Fibroblast of the aortic adventitia (primary cell): Measurements from ENCODE around the gene NBEA. TPM values are rescaled to one million over a fixed set of nuclear protein-coding genes. Genes with fewer than 3 reads are reported as not detected.

Experiments
- DNase-seq: peaks from one replicate; pipeline ENCODE4 v3.0.0-alpha.2; 2010; ENCODE audit warnings: low read depth
- H3K4me3 ChIP-seq: 2 replicates; pipeline ENCODE4 v1.5.1; 2011; ENCODE audit warnings: low read depth, mild to moderate bottlenecking, control low read depth, low read length, moderate library complexity
- total RNA-seq: library from RNA; depleted of rRNA; stranded (reverse); fragments of >200 nt; gene quantifications from 2 replicates; pipeline ENCODE4 v1.2.3, GENCODE V29; 2012; ENCODE audit warnings: low replicate concordance
- TF ChIP-seq, protein P1 (sequence below): IDR thresholded peaks from 2 replicates; pipeline ENCODE4 v1.5.1; 2011; ENCODE audit warnings: mild to moderate bottlenecking, low read length, control low read depth, inconsistent platforms; ENCODE audit not compliant: insufficient read depth

The NBEA gene
- total RNA-seq, 1 donor: 6.9 TPM

DNA sequence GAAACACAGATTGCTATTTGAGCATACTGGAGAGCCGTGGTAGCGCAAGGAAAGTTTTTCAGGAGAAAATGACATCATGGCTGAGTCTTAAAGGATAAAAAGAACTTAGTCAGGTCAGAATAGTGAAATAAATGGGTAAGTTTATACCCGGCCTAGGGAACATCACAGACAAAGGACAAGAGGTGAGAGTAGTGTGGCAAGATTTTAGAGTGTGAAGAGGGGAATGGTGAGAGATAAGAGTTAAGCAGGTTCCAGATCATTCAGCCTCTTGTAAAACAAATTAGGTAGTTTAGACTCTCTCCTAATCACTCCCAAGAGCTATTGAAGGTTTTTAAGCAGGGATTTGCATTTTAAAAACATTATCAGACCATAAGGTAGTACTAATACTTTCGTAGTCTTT lies 650.4 kb downstream of the NBEA start:
- H3K4me3 ChIP-seq: no peak overlapping the region
- DNase-seq: no peak
- TF ChIP-seq, protein P1, sequence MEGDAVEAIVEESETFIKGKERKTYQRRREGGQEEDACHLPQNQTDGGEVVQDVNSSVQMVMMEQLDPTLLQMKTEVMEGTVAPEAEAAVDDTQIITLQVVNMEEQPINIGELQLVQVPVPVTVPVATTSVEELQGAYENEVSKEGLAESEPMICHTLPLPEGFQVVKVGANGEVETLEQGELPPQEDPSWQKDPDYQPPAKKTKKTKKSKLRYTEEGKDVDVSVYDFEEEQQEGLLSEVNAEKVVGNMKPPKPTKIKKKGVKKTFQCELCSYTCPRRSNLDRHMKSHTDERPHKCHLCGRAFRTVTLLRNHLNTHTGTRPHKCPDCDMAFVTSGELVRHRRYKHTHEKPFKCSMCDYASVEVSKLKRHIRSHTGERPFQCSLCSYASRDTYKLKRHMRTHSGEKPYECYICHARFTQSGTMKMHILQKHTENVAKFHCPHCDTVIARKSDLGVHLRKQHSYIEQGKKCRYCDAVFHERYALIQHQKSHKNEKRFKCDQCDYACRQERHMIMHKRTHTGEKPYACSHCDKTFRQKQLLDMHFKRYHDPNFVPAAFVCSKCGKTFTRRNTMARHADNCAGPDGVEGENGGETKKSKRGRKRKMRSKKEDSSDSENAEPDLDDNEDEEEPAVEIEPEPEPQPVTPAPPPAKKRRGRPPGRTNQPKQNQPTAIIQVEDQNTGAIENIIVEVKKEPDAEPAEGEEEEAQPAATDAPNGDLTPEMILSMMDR: no peak

DNA sequence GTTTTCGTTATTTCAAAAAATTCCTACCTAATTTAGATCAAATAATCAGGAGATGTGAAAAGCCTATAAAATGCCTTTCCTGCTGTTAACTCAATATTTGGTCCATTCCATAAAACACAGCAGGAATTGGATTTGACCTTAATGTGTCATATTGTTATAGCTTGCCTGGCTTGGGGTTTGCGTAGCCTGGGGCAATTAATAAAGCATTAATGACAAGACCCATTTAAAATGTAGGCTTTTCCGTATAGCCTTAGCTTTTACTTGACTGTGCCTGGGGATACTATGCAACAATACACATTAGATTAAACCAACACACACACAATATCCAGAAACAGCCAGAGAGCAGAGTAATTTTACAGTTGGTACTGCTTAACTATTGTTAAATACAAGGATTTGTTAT lies 651.6 kb downstream of the NBEA start:
- TF ChIP-seq, protein P1: no peak
- H3K4me3 ChIP-seq: no peak overlapping the region
- no peak for DNase-seq

DNA sequence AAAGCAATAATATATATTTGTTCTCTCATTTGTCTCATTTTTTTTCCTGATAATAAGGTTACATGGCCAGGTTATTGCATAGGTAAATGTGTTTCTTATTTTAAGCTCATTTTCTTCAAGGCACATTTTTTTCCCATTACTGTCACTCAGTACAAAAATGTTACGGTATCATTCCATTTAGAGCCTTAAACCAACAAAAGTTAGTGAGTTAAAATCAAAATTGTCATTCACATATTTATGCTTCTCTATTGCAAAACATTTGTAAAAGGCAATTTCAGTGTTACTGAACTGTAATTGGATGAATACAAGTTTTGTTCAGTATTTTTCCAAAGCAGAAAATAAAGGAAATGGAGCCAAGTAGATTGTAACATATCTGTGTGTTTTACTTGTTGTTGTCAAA lies 652.0 kb downstream of the NBEA start:
- H3K4me3 ChIP-seq: no peak overlapping the region
- TF ChIP-seq, protein P1: no peak
- no peak for DNase-seq

DNA sequence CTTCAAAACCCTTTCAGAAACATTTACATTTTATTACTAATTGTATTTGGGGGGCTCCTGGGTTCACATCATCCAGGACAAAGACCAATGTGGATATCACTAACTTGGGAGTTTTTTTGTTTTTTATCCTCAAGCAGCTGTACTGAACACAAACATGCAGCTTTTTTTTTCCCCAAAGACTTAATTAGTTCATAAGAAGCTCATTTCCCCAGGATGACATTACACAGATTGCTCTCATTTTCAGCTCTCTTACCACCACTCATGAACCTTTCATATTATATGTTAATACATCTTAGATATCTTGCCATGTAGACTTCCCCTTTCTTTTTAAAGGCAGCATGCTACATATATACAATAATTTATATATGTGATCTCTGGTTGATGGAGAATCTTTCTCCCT lies 653.1 kb downstream of the NBEA start:
- no peak for DNase-seq

DNA sequence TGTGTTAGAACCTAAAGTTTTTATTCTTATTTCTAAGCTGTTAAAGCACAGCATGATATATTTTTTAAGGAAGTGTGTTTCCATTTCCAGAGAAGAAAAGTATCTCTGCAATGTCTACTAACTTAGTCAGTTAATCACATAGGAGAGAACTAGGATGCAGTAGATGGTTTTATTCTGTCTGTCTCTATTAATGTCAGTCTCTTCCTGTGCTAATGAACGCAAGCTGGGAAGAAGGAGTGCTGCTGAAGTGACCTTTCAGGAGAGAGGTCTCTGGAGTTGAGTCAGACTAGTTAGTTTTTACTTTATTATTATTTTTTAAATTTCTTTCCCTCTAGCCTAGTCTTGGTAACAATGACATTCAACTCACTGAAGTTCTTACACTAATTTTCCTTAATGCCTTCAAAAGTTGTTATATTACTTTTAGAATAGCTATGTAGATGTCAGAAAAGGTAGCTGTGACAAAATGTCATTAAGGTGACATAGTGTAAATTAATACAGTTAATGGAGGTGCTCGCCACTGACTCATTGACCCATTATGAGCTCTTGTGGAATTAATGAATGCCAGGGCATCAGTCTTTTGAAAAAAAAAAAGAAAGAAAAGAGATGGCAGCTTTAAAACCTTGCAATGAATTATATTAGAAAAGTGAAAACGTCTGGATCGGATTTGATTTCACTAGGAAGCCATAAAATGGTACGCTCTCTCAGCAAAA lies 654.4 kb downstream of the NBEA start:
- no peak for DNase-seq
- TF ChIP-seq, protein P1: no peak
- H3K4me3 ChIP-seq: no peak overlapping the region

More for the DNA sequence above, 653.1 kb downstream of the NBEA start:
- TF ChIP-seq, protein P1: no peak
- no peak overlapping the region for H3K4me3 ChIP-seq

DNA sequence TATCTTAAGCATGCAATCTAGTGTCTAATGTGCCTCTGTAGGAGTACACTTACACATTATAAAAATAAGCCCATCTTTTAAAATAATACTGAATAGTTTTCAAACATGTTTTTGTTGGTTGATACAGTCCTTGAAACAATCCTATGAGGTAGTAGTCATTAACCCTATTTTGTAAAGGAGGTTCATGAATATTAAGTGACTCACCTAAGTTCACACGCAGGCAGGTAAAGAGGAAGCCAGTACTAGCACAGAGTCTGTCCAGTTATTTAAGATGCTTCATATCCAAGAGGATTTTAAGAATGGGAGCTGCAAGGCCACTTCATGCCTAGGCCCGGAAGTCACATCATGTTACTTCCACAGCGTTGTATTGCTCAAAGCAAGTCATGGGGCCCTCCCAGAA lies 655.4 kb downstream of the NBEA start:
- TF ChIP-seq, protein P1: no peak
- H3K4me3 ChIP-seq: no peak overlapping the region

DNA sequence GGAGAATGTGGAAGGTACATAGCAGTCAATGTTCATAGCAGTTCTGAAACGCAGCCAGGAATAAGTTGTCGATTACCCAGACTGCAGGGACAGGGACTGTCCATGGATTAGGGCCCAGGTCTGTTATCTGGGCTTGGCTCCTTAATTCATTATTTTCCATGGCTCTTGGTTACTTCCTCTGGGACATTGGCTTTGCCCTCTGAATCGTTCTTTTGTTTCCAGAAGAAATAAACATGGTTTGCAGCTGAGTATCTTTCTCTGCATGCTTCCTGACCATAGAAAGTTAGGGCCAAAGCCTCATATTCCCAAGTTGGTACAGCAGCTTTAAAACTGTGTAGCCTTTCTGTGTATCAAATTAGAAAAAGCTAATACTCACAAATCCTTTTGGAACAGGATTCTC lies 656.2 kb downstream of the NBEA start:
- H3K4me3 ChIP-seq: no peak overlapping the region
- TF ChIP-seq, protein P1: no peak
- DNase-seq: no peak

More for the DNA sequence above, 655.4 kb downstream of the NBEA start:
- DNase-seq: no peak
